ENCODE measurements around the gene TFAP2E.
A peak's percentile ranks its signal among the peaks of the same experiment; 100 is the strongest.
"Not testable (repeated sequence)": the region's sequence is repeated elsewhere in the genome, so short reads cannot be mapped to it uniquely, and the experiment has no call there.

The TFAP2E gene

DNA sequence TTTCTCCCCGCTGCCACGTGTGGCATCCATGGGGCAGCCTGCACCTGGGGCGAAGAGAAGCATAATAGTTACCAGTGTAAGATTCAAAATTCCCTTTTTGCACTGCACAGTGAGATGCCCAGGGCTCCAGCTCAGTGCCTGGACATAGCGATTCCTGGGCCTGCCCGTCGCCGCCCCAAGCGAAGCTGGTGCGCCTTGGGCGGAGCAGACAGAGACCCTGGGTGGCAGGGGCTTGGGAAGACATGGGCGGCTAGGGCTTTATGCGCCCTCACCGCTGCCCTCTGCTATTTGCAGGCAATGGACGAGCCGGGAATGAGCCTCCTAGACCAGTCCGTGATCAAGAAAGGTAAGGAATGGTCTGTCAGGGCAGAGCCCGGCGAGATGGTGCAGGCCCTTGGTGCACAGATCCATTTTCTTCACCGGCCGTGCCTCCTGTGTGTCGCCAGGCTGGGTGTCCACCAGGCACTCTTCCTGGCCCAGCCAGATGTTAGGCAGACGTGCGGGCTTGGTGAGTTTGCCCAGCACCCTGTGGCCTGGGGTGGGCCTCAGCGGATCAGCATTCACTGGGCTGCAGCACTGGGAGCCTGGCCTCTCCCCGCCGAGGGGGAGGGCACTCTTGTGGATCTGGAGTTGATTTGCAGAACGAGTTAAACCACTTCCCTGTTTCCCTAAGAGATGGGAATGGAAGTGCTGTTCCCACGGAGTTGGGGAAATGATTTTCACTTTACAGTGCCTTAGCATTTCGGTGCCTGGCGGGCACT, 1.7 kb downstream of the TFAP2E start:
- no peak for DNase-seq

DNA sequence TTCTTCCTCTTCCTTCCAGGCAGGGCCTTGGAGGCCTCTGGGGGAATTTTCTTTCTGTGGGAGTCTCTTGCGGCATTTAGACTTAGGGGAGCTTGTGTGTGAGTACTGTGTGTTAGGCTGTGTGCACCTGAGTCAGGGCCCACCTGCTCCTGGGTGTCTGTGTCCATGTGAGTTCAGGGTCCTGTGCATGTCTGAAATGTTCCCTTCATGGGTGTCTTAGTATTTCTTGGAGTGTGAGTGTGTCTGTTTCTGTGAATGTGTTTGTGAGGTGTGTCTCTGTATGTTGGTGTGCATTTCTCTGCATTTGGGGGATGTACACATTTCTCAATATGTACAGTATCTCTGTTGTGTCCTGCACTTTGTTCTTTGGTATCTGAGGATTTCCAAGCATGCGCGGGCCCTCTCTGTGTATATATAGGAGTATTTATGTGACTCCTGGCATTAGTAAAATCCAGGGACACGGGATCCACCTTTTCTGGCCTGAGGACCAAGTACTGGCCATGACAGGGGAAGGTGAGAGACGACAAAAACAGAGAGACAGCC, 2.4 kb downstream of the TFAP2E start:
- no peak for DNase-seq

DNA sequence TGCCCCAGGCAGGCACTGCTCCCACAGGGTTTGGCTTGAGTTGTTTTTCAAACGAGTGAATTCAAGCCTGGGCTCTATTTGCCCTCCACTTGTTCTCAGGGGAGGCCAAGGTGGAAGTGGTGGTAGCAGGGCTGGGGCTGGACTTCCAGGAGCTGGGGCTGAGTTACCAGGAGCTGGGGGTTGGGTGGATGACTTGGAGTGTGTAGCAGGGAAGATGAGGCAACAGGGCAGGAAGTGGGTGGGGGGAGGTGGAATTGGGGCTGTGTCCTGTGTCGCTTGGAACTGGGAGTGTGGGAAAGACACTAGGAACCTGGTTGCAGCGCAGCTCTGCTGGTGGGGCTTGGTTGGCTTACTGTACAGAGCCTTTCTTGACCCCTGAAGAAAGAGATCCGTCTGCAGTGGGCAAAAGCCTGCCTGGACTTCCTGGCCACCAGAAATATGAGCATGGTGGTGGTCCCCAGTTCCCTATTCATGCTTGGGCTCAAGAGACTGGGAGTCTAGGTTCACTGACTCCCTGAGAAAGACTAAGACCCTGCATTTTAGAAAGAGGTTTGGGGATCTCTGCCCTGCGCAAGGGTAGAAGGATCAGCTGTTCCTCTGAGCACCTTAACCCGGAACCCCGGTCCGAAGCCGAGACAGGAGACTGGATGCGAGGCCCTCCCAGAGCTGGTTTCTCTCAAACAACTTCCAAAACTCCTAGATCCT, 3.1 kb downstream of the TFAP2E start:
- no peak for DNase-seq

DNA sequence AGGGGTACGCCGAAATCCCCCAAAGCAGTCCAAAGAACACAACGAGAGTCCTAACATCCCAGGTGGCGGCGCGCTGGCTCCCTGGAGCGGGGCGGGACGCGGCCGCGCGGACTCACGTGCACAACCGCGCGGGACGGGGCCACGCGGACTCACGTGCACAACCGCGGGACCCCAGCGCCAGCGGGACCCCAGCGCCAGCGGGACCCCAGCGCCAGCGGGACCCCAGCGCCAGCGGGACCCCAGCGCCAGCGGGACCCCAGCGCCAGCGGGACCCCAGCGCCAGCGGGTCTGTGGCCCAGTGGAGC, 3.6 kb downstream of the TFAP2E start:
- not testable (repeated sequence) for DNase-seq

DNA sequence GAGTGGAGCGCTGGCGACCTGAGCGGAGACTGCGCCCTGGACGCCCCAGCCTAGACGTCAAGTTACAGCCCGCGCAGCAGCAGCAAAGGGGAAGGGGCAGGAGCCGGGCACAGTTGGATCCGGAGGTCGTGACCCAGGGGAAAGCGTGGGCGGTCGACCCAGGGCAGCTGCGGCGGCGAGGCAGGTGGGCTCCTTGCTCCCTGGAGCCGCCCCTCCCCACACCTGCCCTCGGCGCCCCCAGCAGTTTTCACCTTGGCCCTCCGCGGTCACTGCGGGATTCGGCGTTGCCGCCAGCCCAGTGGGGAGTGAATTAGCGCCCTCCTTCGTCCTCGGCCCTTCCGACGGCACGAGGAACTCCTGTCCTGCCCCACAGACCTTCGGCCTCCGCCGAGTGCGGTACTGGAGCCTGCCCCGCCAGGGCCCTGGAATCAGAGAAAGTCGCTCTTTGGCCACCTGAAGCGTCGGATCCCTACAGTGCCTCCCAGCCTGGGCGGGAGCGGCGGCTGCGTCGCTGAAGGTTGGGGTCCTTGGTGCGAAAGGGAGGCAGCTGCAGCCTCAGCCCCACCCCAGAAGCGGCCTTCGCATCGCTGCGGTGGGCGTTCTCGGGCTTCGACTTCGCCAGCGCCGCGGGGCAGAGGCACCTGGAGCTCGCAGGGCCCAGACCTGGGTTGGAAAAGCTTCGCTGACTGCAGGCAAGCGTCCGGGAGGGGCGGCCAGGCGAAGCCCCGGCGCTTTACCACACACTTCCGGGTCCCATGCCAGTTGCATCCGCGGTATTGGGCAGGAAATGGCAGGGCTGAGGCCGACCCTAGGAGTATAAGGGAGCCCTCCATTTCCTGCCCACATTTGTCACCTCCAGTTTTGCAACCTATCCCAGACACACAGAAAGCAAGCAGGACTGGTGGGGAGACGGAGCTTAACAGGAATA, 4.2 kb downstream of the TFAP2E start:
- DNase-seq = peak; percentile 59

DNA sequence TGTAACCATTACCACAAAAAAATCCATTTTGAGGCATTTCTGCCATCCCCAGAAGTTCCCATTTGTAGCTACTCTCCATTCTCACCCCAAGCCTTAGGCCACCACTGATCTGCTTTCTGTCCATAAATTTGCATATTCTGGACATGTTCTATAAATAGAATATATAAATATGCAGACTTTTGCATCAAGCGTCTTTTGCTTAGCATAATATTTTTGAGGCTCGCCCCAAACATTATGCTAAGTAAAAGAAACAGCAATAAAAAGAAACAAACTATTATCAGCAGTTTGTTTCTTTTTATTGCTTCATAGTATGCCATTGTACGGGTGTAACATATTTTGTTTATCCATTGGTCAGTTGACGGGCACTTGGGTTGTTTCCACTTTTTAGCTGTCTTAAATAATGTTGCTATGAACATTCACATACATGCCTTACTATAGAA, 7.9 kb downstream of the TFAP2E start:
- DNase-seq = no peak

DNA sequence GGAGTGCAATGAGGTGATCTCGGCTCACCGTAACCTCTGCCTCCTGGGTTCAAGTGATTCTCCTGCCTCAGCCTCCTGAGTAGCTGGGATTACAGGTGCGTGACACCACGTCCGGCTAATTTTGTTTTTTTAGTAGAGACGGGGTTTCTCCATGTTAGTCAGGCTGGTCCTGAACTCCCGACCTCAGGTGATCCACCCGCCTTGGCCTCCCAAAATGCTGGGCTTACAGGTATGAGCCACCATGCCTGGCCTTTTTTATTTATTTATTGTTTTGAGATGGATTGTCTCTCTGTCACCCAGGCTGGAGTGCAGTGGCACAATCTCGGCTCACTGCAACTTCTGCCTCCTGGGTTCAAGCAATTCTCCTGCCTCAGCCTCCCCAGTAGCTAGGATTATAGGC, 8.5 kb downstream of the TFAP2E start:
- DNase-seq = not testable (repeated sequence)

DNA sequence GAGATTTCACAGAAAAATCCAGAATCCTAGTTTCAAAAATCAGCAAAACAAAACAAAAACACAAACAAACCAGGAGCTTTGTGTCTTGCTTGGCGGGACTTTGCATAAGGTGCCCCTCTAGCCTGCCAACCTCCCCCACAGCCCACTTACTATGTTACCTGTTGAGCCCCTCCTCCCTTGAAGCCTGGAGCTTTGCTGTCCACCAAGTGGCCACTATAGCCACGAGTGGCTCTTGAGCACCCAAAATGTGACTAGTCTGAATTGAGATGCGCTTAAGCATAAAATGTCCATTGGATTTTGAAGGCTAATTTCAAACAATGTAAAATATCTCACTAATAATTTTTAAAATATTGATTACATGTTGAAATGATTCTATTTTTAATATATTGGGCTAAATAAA, 12.2 kb downstream of the TFAP2E start:
- no peak for DNase-seq

DNA sequence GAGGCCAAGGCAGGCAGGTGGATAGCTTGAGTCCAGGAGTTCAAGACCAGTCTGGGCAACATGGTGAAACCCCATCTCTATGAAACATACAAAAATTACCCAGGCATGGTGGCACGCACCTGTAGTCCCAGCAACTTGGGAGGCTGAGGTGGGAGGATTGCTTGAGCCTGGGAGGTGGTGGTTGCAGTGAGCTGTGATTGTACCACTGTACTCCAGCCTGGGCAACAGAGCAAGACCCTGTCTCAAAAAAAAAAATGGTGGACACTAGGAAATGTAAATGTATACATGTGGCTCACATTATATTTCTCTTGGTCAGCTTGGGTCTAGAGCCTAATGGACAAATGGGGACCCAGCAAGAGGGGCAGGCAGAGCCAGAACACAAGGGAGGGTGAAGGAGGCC, 12.7 kb downstream of the TFAP2E start:
- not testable (repeated sequence) for DNase-seq

DNA sequence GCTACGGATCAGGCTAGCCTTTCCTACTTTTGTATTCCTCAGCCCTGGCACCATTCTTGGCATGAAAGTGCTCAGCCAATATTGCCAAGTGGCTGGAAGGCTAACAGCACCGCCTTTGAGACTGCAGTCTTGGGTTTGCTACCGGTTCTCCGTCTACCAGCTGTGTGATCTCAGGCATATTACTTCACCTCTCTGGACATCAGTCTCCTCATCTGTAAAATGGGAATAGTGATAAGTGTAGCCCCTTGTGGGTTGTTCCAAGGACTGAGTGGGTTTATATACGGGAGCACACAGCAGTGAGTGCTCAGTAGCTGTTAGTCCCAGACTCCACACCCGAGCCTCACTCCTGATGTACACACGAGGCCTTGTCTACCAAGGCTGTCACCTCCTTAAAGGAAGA, 13.7 kb downstream of the TFAP2E start:
- DNase-seq = no peak

DNA sequence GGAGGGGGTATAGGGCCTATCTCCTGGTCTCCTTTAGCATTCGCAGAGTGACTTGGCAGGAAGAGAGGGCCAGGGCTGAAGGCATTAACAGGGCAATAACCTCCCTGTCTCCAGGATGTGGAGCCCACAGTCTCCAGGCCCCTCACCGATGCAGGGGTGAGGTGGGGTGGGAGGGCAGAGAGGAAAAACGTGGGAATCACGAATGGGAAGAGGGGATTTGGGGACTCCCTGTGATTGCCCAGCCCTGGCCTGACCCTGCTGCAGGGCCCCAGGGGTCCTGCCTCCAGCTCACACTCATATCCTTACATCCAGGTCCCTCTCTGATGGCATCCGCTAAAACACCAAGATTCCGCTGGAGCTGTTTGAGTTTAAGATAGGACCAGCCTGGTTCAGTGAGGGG, 14.6 kb downstream of the TFAP2E start:
- no peak for DNase-seq

DNA sequence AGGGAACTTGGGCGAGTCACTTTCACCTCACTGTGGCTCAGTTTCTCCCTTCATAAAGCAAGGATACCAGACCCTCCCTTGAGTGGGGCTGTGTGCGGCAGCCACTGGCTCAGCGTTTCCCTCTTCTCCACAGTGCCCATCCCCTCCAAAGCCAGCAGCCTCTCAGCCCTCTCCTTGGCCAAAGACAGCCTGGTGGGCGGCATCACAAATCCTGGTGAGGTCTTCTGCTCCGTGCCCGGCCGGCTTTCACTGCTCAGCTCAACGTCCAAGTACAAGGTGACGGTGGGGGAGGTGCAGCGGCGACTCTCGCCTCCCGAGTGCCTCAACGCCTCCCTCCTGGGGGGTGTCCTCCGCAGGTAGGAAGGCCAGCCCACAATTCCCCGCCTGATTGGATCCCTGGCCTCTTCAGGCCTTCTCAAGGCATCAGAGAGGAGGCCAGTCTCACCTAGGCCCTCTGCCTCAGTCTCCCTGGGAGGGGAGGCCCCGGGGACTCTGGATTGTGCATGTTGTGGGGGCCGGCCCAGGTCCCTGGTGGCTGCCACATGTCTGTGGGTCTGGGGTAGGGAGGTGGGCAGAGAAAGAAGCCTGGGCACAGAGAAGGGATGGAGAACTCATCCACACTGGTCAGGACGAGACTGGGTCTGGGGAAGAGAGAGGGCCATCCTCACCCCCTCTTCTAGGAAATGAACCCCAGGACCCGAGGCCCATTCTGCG, 15.2 kb downstream of the TFAP2E start:
- DNase-seq = no peak

DNA sequence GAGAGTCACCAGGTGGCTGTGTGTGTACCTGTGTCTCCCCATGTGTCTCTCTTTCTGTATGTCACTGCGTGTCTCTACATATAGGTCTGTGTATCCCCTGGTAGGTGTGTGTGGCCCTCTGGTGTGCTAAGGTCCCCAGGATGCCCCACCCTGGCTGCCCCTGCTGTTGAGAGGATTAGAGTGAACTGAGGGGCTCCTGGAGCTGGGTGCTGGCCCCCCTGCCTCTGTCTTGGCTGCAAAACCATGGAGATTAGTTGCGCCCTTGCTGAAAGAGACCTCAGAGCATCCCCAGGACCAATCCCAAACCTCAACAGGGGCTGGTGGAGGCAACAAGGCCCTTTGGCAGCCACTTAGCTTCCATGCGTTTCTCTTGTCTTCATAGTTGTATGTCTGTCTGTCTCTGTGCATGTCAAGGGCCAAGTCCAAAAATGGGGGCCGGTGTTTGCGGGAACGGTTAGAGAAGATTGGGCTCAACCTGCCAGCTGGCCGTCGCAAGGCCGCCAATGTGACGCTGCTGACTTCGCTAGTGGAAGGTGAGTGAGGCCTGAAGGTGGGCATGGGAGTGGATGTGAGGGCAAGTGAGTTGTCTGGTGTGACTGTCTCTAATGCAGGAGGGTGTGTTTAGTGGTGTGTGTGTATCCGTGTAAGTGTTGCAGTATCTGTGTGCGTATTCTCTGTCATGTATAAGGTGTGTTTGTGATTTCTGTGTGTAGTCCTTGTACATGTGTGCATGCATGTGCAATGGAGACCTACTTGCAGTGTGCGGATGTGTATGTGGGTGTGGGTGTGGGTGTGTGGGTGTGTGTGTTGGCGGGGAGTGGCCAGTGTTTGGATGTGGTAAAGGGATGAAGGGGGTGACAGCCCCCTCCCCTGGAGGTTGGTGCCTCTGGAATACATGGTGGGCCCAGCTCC, 16.7 kb downstream of the TFAP2E start:
- no peak for DNase-seq

DNA sequence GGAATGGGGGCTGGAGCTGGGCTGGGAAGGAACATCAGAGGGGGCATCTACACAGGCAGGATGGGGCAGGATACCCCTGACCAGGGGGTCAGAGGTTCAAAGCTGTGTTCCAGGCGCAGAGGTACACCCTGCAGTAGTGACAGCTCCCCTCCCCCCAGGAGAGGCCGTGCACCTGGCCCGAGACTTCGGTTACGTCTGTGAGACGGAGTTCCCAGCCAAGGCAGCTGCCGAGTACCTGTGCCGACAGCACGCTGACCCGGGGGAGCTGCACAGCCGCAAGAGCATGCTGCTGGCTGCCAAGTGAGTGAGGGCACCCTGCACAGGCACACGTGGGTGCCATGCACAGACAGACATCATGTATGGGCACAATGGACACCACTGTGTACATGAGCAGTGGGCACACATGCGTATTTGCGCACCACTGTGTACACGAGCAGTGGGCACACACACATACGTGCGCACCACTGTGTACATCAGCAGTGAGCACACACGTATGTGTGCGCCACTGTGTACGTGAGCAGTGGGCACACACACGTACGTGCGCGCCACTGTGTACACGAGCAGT, 17.4 kb downstream of the TFAP2E start:
- no peak for DNase-seq

DNA sequence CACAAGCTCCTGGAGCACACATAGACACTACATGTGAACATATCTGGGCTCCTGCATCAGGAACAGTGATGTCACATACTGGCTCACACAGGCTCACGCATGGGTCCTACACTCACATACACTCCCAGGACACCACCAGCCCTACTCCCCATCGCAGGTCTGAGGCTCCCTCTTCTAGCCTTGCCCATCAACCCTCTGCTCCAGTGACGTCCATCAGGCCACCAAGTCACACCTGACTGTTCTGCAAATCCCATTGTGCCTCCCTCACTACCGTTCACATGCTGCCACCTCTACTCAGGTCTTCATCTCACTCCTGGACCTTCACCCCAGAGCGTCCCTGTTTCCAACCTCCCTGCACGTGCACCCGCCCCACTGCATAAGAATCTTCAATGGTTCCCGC, 18.1 kb downstream of the TFAP2E start:
- no peak for DNase-seq

DNA sequence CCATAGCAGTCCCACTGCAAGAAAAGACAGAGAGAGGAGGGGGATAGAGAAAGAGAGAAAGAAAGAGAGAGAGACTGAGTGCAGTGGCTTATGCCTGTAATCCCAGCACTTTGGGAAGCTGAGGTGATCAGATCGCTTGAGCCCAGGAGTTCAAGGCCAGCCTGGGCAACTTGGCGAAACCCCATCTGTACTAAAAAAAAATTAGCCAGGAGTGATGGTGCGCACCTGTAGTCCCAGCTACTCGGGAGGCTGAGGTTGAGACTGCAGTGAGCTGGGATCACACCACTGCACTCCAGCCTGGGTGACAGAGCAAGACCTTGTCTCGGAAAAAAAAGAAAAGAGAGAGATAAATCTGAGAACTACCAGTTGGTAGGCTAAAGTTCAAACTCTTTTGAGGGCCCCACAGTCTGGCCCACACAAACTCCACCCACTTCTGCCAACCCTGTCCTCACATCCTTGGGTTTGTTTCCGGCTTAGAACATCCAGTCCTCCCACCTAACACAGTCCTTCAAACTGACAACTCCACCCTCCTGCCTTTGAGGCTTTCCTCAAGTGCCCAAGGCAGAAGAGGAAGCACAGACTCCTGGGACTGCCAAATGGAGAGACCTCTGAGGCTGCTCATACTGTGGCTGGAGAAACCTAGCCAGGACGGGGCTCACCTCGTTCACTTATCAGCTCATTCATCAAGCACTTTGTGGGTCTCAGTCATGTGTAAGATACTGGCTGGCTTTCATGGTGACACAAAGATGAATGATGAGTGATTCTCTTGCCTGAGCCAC, 20.1 kb downstream of the TFAP2E start:
- no peak for DNase-seq

DNA sequence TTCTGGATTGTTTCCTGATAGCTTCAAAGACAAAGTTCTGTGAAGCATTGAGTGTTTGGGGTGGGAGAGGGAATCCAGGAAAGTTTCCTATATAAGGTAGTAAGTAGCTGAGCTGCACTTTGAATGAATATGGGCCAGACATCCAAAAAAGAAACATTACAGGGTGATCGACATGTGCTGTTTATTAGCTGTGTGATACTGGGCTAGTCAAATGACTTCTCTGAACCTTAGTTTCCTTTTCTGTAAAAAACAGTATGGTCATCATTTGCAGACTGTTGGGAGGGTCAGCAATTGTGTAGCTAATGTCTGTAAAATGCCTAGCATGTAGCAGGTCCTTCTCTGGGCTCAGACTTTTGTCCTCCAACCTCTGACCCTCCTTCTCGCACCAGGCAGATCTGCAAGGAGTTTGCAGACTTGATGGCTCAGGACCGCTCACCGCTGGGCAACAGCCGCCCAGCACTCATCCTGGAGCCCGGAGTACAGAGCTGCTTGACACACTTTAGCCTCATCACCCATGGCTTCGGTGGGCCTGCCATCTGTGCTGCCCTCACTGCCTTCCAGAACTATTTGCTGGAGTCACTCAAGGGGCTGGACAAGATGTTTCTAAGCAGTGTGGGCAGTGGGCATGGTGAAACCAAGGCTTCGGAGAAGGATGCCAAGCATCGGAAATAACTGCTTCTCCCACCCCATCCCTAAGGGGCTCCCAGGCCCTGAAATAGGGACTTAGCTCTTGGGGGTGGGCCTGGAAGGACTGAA, 21.1 kb downstream of the TFAP2E start:
- DNase-seq = no peak

DNA sequence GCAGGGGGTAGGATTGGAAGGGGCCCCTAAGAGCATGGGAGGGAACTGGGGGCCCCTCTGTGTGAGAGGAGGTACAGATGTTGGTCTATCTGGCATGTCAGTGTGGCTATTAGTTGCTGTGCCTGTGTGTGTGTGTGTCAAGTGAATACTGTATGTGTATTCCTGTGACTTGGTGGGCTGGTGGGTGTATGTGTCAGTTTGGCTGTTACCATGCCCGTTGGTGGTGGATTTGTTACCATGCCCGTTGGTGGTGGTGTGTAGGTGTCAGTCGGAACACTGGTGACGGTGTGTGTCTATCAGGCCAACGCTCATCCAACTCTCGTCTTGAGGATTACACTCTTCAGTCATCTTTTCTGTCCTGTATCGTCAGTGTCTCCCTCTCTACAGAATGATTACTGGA, 22.6 kb downstream of the TFAP2E start:
- no peak for DNase-seq

DNA sequence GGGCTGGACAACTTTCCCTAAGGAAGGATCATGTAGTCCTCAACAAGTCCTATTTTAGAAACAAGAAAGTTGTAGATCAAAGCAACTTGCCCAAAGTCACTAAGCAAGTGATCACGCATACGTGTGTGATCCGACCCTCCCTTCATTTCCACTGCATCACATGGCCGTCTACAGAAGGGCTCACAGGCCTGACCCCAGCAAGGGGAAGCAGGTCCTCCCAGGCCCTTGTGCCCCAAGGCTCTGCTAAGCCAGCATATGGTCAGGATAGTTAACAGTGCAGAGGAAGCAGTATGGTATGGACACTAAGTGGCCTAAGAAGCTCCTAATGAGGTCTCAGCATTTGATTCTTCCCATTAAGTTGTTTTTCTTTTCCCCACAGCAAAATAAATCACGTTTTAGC, 24.8 kb downstream of the TFAP2E start:
- no peak for DNase-seq

DNA sequence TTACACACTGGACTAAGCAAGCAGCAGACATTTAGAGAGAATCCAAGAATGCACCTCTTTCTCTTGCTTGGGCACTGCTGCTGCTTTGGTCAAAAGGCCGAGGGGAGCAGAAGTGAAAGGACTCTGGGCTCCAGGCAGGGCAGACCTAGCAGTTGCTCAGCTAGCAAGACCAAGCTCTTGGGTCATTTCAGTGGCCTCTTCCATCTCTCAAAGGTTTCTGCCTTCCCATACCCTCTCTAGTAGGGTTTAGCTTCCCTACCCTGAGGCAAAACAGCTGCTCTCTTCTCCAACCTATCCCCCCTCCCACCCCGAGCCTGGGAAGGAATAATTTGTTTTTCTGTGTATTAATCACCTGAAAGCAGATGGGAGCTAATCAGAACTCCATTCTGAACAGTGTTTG, 25.8 kb downstream of the TFAP2E start:
- DNase-seq = no peak

Data from CD4-positive, alpha-beta T cell treated with Interleukin-4 for 4 hours (primary cell).